Measurements from ENCODE around the gene AGT. TPM values are rescaled to one million over a fixed set of nuclear protein-coding genes. Genes with fewer than 3 reads are reported as not detected.

The AGT gene
- total and polyA plus RNA-seq, 3 experiments from 2014 or later = not detected

GRCh38 chr1:230753586-230754251 lies 39.8 kb upstream of the AGT start:
- Histone ChIP-seq H3K9me3 (ENCODE audit: low read length) (no peaks in the 10 kb centered on the region), H3K4me3 (ENCODE audit: low read length) (no peak overlapping the region), H3K4me1 (ENCODE audit: insufficient read depth, low read length) (no peaks in the 10 kb centered on the region), H3K27me3 (ENCODE audit: insufficient read depth, low read length, poor library complexity, severe bottlenecking) (no peaks in the 10 kb centered on the region), H3K36me3 (ENCODE audit: insufficient read depth, low read length) (no peaks in the 10 kb centered on the region), H3K27ac (ENCODE audit: low read depth, low read length) (no peak overlapping the region)
- peaks cover 12 to 40% of the 10 kb centered on the region in 2 donors for H3K27me3 Mint-ChIP-seq
- H3K4me1 Mint-ChIP-seq = peaks cover 0 to 7% (median 5%) of the 10 kb centered on the region in 3 donors
- ChIA-PET POLR2A (no interaction called here), CTCF (interaction anchor here (0.6 kb wide), 1 partner anchor 83 kb away, joined by 3 read pairs; no protein-coding TSS in a partner anchor)
- no peaks in the 10 kb centered on the region for H3K36me3 Mint-ChIP-seq
- no peaks in the 10 kb centered on the region for H3K9me3 Mint-ChIP-seq
- peak in 1 of 5 donors; percentile 12 for DNase-seq
- H3K4me3 Mint-ChIP-seq = peak overlapping the region in 4 of 7 donors; percentile 32 to 71 (median 60)
- no peak overlapping the region for H3K27ac Mint-ChIP-seq

- no peaks in the 10 kb centered on the region for H3K27me3 ChIP-seq (ENCODE audit: insufficient read depth, low read length, poor library complexity, severe bottlenecking)
- no peak overlapping the region for H3K4me3 ChIP-seq (ENCODE audit: low read length)
- no peak for DNase-seq
- Mint-ChIP-seq H3K4me1 (peaks cover 0 to 7% (median 5%) of the 10 kb centered on the region in 3 donors), H3K27ac (peak overlapping the region in 1 of 8 donors; percentile 41), H3K4me3 (peak overlapping the region in 3 of 7 donors; percentile 14 to 64 (median 26)), H3K9me3 (no peaks in the 10 kb centered on the region), H3K36me3 (no peaks in the 10 kb centered on the region), H3K27me3 (peaks cover 12 to 41% of the 10 kb centered on the region in 2 donors)
- H3K27ac ChIP-seq (ENCODE audit: low read depth, low read length) = no peak overlapping the region
- H3K36me3 ChIP-seq (ENCODE audit: insufficient read depth, low read length) = no peaks in the 10 kb centered on the region
- no peaks in the 10 kb centered on the region for H3K4me1 ChIP-seq (ENCODE audit: insufficient read depth, low read length)
- no peaks in the 10 kb centered on the region for H3K9me3 ChIP-seq (ENCODE audit: low read length)
- CTCF ChIA-PET = interaction anchor here (0.6 kb wide), 1 partner anchor 83 kb away, joined by 3 read pairs; no protein-coding TSS in a partner anchor
- POLR2A ChIA-PET = no interaction called here
Observed at GRCh38 chr1:230753191-230753585, 39.3 kb upstream of the AGT start.

GRCh38 chr1:230752407-230752806 lies 38.5 kb upstream of the AGT start:
- Mint-ChIP-seq H3K27me3 (peaks cover 12 to 34% of the 10 kb centered on the region in 2 donors), H3K9me3 (no peaks in the 10 kb centered on the region), H3K4me1 (peaks cover 0 to 7% (median 5%) of the 10 kb centered on the region in 3 donors), H3K4me3 (peak overlapping the region in 2 of 7 donors; percentile 46 to 61), H3K27ac (no peak overlapping the region), H3K36me3 (no peaks in the 10 kb centered on the region)
- no peaks in the 10 kb centered on the region for H3K27me3 ChIP-seq (ENCODE audit: insufficient read depth, low read length, poor library complexity, severe bottlenecking)
- H3K9me3 ChIP-seq (ENCODE audit: low read length) = no peaks in the 10 kb centered on the region
- DNase-seq = no peak
- no peaks in the 10 kb centered on the region for H3K4me1 ChIP-seq (ENCODE audit: insufficient read depth, low read length)
- CTCF ChIA-PET = no interaction called here
- H3K27ac ChIP-seq (ENCODE audit: low read depth, low read length) = no peak overlapping the region
- H3K36me3 ChIP-seq (ENCODE audit: insufficient read depth, low read length) = no peaks in the 10 kb centered on the region
- H3K4me3 ChIP-seq (ENCODE audit: low read length) = no peak overlapping the region
- POLR2A ChIA-PET = no interaction called here

- no peak for DNase-seq
- no peaks in the 10 kb centered on the region for H3K9me3 ChIP-seq (ENCODE audit: low read length)
- ChIA-PET CTCF (no interaction called here), POLR2A (no interaction called here)
- H3K36me3 Mint-ChIP-seq = no peaks in the 10 kb centered on the region
- peaks cover 0 to 7% (median 5%) of the 10 kb centered on the region in 3 donors for H3K4me1 Mint-ChIP-seq
- no peak overlapping the region for H3K27ac ChIP-seq (ENCODE audit: low read depth, low read length)
- H3K36me3 ChIP-seq (ENCODE audit: insufficient read depth, low read length) = no peaks in the 10 kb centered on the region
- H3K27me3 ChIP-seq (ENCODE audit: insufficient read depth, low read length, poor library complexity, severe bottlenecking) = no peaks in the 10 kb centered on the region
- no peaks in the 10 kb centered on the region for H3K9me3 Mint-ChIP-seq
- no peak overlapping the region for H3K4me3 Mint-ChIP-seq
- no peak overlapping the region for H3K4me3 ChIP-seq (ENCODE audit: low read length)
- peak overlapping the region in 1 of 8 donors; percentile 20 for H3K27ac Mint-ChIP-seq
- peaks cover 12 to 26% of the 10 kb centered on the region in 2 donors for H3K27me3 Mint-ChIP-seq
- no peaks in the 10 kb centered on the region for H3K4me1 ChIP-seq (ENCODE audit: insufficient read depth, low read length)
Observed at GRCh38 chr1:230750986-230751625, 37.2 kb upstream of the AGT start.

GRCh38 chr1:230750576-230750975 lies 36.7 kb upstream of the AGT start:
- ChIA-PET POLR2A (no interaction called here), CTCF (no interaction called here)
- H3K4me3 ChIP-seq (ENCODE audit: low read length) = no peak overlapping the region
- Mint-ChIP-seq H3K4me1 (peaks cover 0 to 7% (median 5%) of the 10 kb centered on the region in 3 donors), H3K9me3 (no peaks in the 10 kb centered on the region), H3K27me3 (peaks cover 12 to 20% of the 10 kb centered on the region in 2 donors), H3K27ac (no peak overlapping the region), H3K4me3 (no peak overlapping the region), H3K36me3 (no peaks in the 10 kb centered on the region)
- no peak overlapping the region for H3K27ac ChIP-seq (ENCODE audit: low read depth, low read length)
- no peaks in the 10 kb centered on the region for H3K9me3 ChIP-seq (ENCODE audit: low read length)
- no peak for DNase-seq
- H3K4me1 ChIP-seq (ENCODE audit: insufficient read depth, low read length) = no peaks in the 10 kb centered on the region
- H3K27me3 ChIP-seq (ENCODE audit: insufficient read depth, low read length, poor library complexity, severe bottlenecking) = no peaks in the 10 kb centered on the region
- no peaks in the 10 kb centered on the region for H3K36me3 ChIP-seq (ENCODE audit: insufficient read depth, low read length)

GRCh38 chr1:230749635-230750034 lies 35.7 kb upstream of the AGT start:
- no peak for DNase-seq
- Mint-ChIP-seq H3K36me3 (no peaks in the 10 kb centered on the region), H3K4me3 (no peak overlapping the region), H3K27ac (peak overlapping the region in 1 of 8 donors; percentile 4), H3K4me1 (peaks cover 0 to 7% (median 5%) of the 10 kb centered on the region in 3 donors), H3K9me3 (no peaks in the 10 kb centered on the region), H3K27me3 (peaks cover 12 to 13% of the 10 kb centered on the region in 2 donors)
- POLR2A ChIA-PET = no interaction called here
- no peak overlapping the region for H3K4me3 ChIP-seq (ENCODE audit: low read length)
- no peak overlapping the region for H3K27ac ChIP-seq (ENCODE audit: low read depth, low read length)
- no peaks in the 10 kb centered on the region for H3K9me3 ChIP-seq (ENCODE audit: low read length)
- H3K4me1 ChIP-seq (ENCODE audit: insufficient read depth, low read length) = no peaks in the 10 kb centered on the region
- no peaks in the 10 kb centered on the region for H3K27me3 ChIP-seq (ENCODE audit: insufficient read depth, low read length, poor library complexity, severe bottlenecking)
- no peaks in the 10 kb centered on the region for H3K36me3 ChIP-seq (ENCODE audit: insufficient read depth, low read length)
- CTCF ChIA-PET = no interaction called here

GRCh38 chr1:230749150-230749549 lies 35.2 kb upstream of the AGT start:
- Mint-ChIP-seq H3K4me3 (no peak overlapping the region), H3K36me3 (no peaks in the 10 kb centered on the region), H3K4me1 (peaks cover 0 to 7% (median 4%) of the 10 kb centered on the region in 3 donors), H3K9me3 (no peaks in the 10 kb centered on the region), H3K27me3 (peaks cover 12 to 13% of the 10 kb centered on the region in 2 donors), H3K27ac (no peak overlapping the region)
- ChIA-PET POLR2A (no interaction called here), CTCF (no interaction called here)
- no peak for DNase-seq
- no peaks in the 10 kb centered on the region for H3K4me1 ChIP-seq (ENCODE audit: insufficient read depth, low read length)
- no peak overlapping the region for H3K27ac ChIP-seq (ENCODE audit: low read depth, low read length)
- H3K9me3 ChIP-seq (ENCODE audit: low read length) = no peaks in the 10 kb centered on the region
- H3K27me3 ChIP-seq (ENCODE audit: insufficient read depth, low read length, poor library complexity, severe bottlenecking) = no peaks in the 10 kb centered on the region
- H3K4me3 ChIP-seq (ENCODE audit: low read length) = no peak overlapping the region
- no peaks in the 10 kb centered on the region for H3K36me3 ChIP-seq (ENCODE audit: insufficient read depth, low read length)

- no peaks in the 10 kb centered on the region for H3K4me1 ChIP-seq (ENCODE audit: insufficient read depth, low read length)
- H3K9me3 ChIP-seq (ENCODE audit: low read length) = no peaks in the 10 kb centered on the region
- H3K36me3 Mint-ChIP-seq = no peaks in the 10 kb centered on the region
- no peaks in the 10 kb centered on the region for H3K36me3 ChIP-seq (ENCODE audit: insufficient read depth, low read length)
- no peaks in the 10 kb centered on the region for H3K9me3 Mint-ChIP-seq
- ChIA-PET CTCF (no interaction called here), POLR2A (no interaction called here)
- H3K27me3 ChIP-seq (ENCODE audit: insufficient read depth, low read length, poor library complexity, severe bottlenecking) = no peaks in the 10 kb centered on the region
- H3K4me3 ChIP-seq (ENCODE audit: low read length) = no peak overlapping the region
- no peak overlapping the region for H3K27ac ChIP-seq (ENCODE audit: low read depth, low read length)
- H3K27ac Mint-ChIP-seq = no peak overlapping the region
- no peaks in the 10 kb centered on the region for H3K4me1 Mint-ChIP-seq
- H3K27me3 Mint-ChIP-seq = peaks cover 13 to 14% of the 10 kb centered on the region in 2 donors
- H3K4me3 Mint-ChIP-seq = no peak overlapping the region
- no peak for DNase-seq
Observed at GRCh38 chr1:230747890-230748800, 34.2 kb upstream of the AGT start.

All from CD8-positive, alpha-beta memory T cell (primary cell).